IPS DF 4.7 (cell line): ENCODE data around the gene LRRC43.

Source experiments
- DNase-seq: peaks from one replicate; pipeline ENCODE4 v3.0.0-alpha.2; 2013; ENCODE audit warnings: low spot score; ENCODE audit errors: extremely low read depth

LRRC43 gene

DNA sequence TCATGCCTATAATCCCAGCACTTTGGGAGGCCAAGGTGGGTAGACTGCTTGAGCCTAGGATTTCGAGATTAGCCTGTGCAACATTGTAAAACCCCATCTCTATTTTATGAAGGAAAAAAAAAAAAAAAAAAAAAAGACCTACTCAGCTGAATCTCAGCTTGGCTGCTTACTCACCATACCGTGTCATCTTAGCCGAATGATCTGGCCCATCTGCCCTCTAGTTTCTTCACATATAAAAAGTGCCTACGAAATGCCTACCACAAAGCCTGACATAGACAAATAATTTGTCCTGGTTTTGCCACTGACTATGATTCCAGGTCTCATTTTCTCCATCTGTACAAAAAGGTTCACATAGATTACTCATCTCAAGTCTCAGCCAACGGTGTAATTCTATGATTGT is 32.8 kb downstream of the LRRC43 start:
- DNase-seq = no peak

GRCh38 chr12:122216445-122216844 is 33.5 kb downstream of the LRRC43 start:
- DNase-seq = no peak

GRCh38 chr12:122225683-122226365 is 42.9 kb downstream of the LRRC43 start, which contains the start of gene DIABLO:
DIABLO (minus strand) TSS chr12:122226052; CDS start chr12:122226014, 38 bp downstream.
- DNase-seq = peak; percentile 89

GRCh38 chr12:122226366-122227125 is 43.6 kb downstream of the LRRC43 start:
- DNase-seq = no peak

GRCh38 chr12:122227341-122227740 is 44.4 kb downstream of the LRRC43 start:
- no peak for DNase-seq

DNA sequence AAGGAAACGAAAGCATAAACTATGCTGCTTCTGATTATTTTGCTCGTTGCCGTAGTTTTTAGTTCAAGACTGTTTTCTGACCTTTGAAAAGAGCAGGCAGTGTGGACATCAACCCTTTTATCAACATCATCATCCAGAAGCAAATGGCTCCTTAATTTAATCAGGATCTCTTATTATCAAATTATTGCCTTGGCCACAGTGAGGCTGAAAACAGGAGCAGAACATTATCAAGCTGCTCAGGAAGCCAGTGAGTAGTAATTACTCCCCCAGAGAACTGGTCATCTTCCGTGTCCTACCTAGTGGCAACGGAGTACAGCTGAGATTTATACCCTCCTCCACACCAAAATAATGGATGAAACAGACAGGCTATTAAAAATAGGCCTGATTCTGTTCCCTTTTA is 45.2 kb downstream of the LRRC43 start:
- DNase-seq = no peak

DNA sequence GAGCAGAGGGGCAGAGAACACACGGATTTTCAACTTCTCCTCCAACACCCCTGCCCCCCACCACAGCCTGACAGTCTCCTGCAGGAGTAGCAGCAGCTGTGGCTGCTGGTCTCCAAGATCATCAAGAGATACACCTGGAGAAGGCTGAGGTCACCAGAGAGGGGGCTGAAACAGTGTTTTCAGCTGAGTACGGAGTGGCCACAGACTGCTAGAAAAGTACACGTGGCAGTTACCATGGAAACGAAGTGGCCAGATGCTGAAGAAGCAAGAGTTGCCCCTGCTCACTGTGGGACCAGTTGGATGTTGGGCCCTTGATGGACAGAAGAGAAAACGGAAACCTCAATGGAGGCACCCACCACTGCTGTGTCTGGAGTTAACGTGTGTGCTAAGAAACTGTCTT is 47.9 kb downstream of the LRRC43 start:
- no peak for DNase-seq

DNA sequence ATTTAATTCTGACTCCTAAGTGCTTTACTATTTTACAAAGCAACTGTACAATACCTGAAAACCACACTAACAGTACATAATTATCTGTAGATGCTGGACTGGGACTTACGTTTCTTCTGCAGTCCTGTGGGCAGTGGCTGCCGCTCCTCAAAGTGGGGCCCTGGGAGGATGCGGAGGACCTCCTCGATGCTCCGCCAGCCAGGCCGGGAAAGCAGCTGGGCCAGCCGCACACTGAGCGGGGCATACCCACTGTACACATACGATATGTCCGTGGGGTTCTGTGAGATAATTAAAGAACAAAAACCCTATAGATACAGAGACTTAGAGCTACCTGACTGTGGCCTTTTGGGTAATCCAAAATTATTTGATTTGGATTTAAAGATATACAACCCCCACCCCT is 49.8 kb downstream of the LRRC43 start:
- DNase-seq = no peak

GRCh38 chr12:122235741-122236140 is 52.8 kb downstream of the LRRC43 start:
- no peak for DNase-seq

GRCh38 chr12:122238861-122239260 is 55.9 kb downstream of the LRRC43 start:
- no peak for DNase-seq

DNA sequence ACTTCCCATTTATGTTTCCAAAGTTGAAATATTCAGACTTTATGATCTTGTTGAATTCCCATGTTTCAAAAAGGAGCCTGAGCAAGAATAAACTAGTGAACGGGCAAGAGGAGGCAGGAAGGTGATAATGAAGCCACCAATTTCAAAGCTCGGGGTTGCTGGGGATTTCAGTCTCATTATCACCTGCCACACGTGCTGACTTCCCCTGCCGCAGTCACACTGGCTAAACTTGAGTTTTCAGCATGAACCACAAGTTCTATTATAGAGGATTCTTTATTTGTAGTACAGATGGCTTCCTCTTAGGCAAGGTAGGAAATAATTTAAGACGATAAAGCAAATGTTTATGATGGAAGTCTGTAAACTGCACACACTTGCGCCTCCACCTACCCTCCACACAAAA is 61.0 kb downstream of the LRRC43 start:
- no peak for DNase-seq

DNA sequence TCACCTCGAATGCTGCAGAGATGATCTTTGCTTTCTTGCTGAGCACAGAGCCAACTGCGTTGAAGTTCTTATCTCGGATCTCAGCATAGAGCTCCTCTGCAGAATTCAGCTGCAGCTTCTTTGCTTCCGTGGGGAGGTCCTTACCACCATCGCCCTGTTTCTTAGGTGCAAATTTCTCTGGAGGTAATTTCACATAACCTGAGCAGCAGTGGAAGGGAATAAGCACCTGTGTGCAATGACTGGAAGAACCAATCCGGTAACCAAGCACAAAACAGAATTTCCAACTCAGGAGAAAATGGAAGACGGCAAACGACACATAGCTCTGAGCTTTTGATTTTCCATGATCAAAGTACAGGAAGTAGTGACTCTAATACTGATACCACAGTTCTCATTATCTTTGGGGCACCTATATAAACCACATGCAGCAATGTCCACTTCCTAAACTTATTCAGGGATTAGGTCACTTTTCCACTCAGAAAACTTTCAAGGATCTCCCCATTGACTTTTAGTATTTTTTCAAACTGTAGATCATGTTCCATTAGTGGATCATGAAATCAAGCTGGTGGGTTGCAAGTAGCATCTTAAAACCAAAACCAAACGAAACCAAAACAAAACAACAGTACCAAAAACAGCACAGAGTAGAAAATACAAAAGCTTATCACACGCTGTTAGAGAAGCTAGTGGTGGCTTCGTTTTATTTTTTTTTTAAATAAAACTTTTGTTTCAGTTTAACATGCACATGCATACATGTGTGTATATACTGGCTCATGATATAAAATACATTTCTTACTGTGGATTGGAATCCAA is 61.8 kb downstream of the LRRC43 start:
- no peak for DNase-seq

DNA sequence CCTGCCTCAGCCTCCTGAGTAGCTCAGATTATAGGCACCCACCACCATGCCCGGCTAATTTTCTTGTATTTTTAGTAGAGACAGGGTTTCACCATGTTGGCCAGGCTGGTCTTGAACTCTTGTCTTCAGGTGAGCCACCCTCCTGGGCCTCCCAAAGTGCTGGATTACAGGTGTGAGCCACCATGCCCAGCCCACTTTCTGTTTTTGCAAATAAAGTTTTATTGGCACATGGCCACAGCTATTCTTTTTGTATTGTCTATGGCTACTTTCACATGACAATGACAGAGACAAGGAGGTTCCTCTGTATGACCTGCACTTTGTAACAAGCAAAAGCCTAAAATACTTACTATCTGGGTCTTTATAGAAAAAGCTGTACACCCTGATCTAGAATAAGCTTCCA is 62.6 kb downstream of the LRRC43 start:
- DNase-seq = no peak

GRCh38 chr12:122250047-122250446 is 67.1 kb downstream of the LRRC43 start:
- DNase-seq = no peak

GRCh38 chr12:122250536-122250935 is 67.6 kb downstream of the LRRC43 start:
- DNase-seq = no peak
